Ramos (cell line): ENCODE results near the gene PRKCE.

Experiments used
- in situ Hi-C: fragments of 300-500 bp; cut with MboI; formaldehyde crosslinking; loops from one replicate; pipeline ENCODE4 v1.14.3; 2022; ENCODE audit warnings: low sequenced_read_pairs; ENCODE audit not compliant: unreplicated experiment

Gene PRKCE

DNA sequence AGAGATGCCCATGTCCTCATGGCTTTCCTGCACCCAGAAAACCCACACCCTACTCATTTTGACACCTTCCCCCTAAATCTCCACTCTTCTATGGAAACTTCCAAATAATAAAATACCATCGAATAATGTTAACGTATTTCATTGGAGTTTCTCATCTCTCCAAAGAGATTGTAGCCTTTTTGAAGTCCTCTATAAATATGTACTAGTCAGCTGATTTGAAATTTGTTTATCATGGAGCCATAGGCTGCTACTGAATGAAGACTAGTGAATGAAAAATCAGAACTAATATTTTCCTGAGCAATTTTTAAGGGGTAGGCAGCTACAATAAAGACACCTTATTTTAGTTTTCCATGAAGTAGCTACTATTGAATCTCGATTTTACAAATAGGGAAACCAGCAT is 419.6 kb downstream of the PRKCE start:
- in situ Hi-C loops, result no loop called here

DNA sequence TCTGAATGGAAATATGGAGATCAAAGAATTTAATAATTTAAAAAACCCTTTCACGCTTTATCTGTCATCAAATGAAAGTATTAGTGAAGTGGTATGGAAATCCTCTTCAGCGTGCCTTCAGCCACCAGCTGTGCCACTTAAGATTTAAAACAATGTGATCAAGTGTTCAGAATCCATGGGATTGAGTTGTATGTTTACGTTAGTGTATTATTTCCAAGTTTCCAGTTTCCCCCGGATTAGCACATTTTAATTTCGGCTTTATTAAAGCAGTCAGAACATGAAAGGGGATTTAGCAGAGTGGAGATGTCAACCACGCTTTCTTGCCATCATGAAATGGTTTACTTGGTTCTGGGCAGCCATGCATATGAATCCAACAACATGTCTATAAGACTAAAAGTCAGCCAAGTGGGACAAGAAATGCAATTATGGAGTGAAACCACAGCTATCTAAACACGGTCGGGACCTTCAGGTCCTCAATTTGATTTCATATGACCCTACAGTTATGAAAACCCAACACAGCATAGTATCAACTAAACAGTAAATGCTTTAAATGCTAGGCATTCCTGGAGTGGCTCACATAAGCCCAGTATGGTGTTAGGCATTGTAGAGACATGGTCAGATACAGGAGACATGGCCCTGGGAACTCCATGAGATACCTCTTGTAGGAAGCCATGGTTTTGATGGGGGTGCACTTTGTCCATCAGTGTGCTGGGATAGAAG is 420.8 kb downstream of the PRKCE start:
- in situ Hi-C loops, result no loop called here

- in situ Hi-C loops, result no loop called here
These were observed 422.1 kb downstream of the PRKCE start for GRCh38 chr2:46073540-46074046.

DNA sequence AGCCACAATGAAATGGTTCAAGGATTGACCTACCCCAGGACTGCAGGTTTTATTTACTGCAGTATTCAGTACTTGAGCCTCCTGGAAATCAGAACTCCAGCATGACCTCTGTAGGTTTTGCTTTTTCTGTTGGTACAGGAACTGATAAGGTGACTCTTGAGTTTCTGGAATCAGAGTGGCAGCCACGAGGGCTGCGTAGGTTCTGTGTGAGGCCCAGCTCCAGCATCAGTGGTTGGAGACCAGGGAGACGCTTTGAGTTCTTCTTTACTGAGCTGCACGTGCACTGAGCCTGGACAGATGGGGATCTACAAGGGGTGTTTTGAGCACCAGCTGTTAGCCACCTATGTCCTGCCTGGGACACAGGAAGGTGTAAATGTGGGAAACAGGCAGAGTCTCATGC is 423.0 kb downstream of the PRKCE start:
- in situ Hi-C loops, result no loop called here

GRCh38 chr2:46075848-46076247 is 424.4 kb downstream of the PRKCE start:
- in situ Hi-C loops, result no loop called here

- in situ Hi-C loops, result no loop called here
These were observed 424.8 kb downstream of the PRKCE start for GRCh38 chr2:46076251-46076650.

DNA sequence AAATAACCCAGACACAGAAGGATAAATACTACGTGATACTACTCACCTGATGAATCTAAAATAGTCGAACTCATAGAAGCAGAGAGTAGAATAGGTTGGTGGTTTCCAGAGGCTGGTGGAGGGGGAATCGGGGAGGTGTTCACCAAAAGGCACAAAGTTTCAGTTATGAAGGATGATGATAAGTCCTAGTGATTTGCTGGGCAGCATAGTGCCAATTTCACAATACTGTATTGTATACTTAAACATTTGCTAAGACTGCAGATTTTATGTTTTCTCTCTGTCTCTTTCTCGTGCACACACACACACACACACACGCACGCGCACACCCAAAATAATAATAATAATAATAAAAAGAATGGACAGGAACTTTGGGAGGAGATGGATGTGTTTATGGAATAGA is 425.4 kb downstream of the PRKCE start:
- in situ Hi-C loops, result no loop called here

DNA sequence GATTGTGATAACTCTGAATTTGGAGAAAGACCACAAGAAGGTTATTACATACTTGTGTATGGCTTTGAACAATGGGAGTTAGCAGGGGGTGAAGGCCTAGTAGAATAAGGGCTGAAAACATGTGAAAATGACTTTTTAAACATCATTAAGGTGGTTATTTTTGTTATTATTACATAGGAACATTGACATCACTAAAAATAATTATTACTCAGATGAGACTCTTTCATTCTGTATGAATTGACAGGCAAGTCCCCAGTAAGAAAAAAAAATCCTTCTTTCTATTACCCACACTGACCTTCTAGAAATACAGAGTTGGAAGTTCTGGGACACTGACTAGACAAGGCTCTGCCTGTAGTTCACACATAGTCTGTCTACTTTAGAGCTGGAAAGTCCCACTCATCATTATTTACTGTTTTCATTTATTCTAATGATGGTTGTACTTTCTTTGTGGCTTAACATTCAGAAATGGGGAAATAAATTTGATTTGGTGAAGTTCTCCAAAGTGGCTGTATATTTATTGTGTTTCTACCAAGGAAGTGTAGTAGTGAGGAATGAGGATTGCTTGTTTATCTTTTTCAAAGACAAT is 426.1 kb downstream of the PRKCE start:
- in situ Hi-C loops, result no loop called here

DNA sequence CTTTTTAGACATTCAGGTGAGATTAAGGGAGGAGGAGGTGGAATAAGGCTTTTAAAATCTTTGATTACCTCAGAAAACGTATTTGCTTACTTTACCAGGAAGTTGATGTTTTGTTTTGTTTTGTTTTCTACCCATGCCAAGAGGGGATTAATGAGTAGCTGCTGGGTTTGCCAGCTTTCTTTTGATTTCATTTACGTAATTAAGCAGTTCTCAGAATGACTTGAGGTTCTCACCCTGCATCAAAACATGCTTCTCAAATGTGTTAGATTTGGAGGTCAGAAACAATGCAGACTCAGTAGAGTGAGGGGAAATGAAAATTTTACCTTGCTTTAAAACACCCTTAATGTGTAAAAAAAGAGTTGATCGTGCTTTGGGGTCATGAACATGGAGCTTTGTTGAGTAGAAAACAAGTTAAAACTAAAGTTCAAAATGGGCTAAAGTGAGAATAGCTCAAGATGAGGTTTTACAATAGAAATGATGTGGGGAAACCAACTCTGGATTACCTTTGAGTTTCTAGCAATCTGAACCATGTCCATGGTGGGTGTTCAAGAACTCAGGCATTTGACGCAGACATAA is 428.6 kb downstream of the PRKCE start:
- in situ Hi-C loops, result no loop called here

DNA sequence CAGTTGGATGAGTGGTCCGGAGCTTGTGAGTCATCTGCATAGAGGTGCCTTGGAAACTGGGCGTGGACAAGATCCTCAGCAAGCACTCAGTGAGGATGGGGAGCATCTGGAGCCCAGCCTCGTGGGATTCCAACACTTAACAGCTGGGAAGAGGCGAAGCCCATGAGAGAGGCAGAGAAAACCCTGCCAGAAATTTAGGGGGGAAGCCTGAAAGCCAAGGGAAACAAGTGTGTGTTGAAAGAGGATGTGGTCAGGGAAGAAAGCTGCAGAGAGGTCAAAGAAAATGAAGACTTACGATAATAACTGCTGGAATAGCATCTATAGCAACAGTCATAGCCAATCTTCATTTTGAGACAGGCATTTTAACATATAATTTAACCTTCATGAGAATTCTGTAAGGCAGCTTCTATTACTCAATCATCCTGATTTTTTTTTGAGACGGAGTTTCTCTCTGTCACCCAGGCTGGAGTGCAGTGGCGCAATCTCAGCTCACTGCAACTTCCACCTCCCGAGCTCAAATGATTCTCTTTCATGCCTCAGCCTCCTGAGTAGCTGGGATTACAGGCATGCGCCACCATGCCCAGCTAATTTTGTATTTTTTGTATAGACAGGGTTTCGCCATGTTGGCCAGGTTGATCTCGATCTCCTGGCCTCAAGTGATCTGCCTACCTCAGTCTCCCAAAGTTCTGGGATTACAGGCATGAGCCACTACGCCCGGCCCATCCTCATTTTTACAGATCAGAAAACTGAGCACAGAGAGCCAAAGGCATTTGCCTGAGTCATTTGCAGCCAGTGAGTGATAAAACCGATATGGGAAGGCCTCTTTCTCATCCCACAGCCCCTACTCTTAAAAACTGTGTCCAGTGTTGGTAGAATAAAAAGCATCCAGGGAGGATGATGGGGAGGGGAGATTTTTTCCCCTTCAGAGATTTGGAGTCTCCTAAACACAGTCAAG is 431.3 kb downstream of the PRKCE start:
- in situ Hi-C loops, result no loop called here

DNA sequence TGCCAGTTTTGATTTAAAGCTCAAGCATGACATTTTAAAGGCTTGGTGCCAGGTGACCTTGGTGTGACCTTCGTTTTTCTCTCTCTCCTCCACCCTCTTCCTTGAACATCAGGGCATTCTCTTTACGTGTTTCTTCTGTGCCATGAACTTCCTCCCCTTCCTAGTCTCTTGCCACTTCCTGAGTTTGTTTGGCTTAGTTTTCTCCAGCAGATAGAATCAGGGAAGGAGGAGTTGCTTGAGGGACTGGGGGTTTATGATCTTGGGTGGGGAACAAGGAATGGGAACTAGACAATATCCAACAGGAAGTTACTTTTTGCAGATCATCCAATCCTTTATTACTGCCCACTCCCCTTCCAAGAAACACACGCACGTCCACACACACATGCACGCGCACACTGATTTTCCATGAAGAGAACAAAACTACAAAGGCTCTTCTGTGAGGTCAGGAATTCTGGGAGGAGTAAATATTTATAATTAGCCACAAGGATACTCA is 435.1 kb downstream of the PRKCE start:
- in situ Hi-C loops, result no loop called here

- in situ Hi-C loops, result no loop called here
These were observed 436.0 kb downstream of the PRKCE start for GRCh38 chr2:46087492-46087891.

GRCh38 chr2:46091004-46091403 is 439.5 kb downstream of the PRKCE start:
- in situ Hi-C loops, result no loop called here

DNA sequence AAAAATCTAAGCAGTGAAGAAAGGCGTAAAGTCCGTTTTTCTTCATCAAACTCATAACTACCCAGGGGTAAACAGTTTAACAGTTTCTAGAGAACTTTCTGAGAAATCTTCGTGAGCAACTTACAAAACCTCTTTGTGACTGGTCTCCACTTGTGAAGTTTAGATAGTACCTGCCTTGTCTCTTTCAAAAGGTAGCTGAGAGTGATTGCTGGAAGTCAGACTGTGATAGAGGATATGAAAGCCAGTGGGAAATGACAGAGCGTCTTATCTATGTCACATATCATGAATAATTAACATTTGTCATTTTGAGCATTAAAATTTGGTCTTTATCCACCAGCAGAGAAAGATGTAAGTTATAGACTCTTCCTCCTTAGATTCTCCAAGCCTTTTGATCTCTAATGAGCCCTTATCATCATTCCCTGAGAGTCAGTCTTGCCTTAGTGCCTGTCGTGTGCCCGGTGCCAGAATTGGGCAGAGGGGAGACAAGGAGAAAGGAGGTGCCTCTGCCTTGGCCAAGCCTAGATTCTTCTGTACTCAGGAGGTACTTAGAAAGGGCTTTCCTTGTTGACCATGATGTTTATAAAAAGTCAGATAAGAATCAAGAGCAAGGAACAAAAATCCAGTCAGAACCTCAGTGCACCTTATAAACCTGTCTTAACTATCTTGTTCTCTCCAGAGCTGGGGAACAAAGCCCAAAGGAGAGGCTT is 440.6 kb downstream of the PRKCE start:
- in situ Hi-C loops, result no loop called here

- in situ Hi-C loops, result no loop called here
These were observed 443.2 kb downstream of the PRKCE start for GRCh38 chr2:46094689-46095088.

DNA sequence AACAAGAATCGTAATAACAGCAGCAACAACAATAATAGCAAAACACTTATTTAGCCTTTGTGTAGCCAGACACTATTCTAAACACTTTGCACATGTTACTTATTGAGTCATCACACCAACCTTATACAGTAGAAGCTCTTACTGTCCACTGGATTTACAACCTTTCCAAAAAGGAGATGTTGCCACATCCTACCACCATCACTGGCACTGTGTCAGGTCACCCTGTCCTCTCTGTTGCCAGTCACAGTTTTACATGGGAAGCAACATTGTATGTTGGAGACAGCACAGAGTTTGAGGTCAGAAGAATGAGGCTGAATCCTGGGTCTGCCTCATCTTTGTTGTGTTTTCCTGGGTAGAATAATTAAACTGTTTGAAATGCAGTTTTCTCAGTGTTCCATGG is 444.4 kb downstream of the PRKCE start:
- in situ Hi-C loops, result no loop called here

DNA sequence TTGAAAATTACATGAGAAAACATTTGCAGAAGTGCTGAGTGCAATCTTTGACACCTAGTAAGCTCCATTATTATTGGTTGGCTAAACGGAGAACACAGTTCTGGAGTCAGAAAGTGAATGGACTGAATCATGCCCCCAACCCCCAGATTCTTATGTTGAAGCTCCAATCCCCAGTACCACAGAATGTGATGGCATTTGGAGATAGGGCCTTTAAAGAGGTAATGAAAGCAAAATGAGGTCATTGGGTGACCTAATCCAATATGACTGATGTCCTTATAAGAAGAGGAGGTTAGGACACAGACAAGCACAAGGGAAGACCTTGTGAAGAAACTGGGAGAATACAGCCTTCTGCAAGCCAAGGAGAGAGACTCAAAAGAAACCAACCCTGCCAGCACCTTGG is 444.8 kb downstream of the PRKCE start:
- in situ Hi-C loops, result no loop called here

DNA sequence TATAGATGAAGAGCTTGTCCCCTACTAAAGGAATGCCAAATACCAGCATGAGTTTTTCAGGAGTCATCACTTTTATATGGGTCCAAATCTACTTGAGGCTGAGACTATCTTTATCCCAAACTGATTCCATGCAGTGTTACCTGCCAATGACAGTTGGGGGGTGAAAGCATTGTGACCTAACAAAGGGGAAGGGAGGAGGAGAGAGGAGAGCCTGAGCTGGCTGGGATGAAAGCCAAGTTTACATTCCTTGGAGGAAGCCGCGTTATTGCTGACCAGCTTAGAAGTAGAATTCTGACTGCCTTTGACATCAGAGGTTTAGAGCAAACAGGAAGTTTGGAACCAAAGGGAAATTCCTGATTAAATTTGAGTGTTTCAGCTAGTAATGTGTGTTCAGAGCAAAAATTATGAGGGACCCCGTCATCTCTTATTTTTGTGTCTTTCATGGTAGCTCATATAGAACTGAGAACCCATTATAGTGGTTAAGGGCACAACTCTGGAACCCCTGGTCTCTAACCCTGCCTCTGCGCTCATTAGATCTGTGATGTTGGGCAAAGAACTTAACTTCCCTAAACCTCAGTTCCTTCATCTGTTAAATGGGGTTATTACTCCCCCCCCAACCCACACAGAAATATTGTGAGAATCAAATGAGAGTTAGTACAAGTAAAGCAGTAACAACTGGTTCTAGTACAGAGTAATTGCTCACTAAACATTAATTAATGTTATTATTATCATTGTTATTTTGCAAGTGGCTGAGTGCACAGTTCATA is 446.4 kb downstream of the PRKCE start:
- in situ Hi-C loops, result no loop called here

- in situ Hi-C loops, result no loop called here
These were observed 447.2 kb downstream of the PRKCE start for GRCh38 chr2:46098621-46099062.
